Adrenal gland (tissue), 5 donors: ENCODE results near the gene VPS26B.

ENCODE experiments used
- POLR2A ChIP-seq, 2 donors: fragments of 450-650 bp; IDR thresholded peaks; one replicate each; pipeline ENCODE4 v1.6.1; 2017; ENCODE audit warnings: antibody characterized with exemption in 2 of 2, mild to moderate bottlenecking in 2 of 2, moderate library complexity in 1 of 2
- TF ChIP-seq, protein P1 (sequence below), 6 experiments: fragments of 450-650 bp in 4 of 6; fragments of 200-600 bp in 2 of 6; sonication (generic) in 1 of 6; IDR thresholded peaks; 1 replicate in 5 of 6; 2 replicates in 1 of 6; pipeline versions ENCODE4 v1.5.1 to v1.8.0; 2016 to 2021; ENCODE audit warnings: antibody characterized with exemption in 6 of 6, mild to moderate bottlenecking in 2 of 6, moderate library complexity in 1 of 6
- donor health status: DM: no; HTN: no; CAD: no.

DNA sequence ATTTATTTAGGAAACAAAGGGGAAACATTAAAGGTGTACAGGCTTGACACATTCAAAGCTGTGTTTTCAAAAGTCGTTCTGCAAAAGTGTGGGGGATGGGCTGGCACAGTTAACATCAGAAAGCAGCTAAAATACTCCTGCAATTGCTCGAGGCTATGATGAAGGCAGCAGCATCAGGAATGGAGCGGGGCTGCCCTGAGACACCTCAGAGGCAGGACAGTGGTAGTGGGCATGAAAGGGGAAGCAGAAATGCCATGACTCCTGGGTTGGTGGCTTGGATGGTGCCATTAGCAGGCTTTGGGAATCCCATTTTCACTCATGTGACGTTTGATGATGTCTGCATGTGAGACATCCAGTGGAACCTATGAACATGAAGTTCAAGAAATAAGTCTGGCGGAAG lies 1.4 kb upstream of the VPS26B start:
- TF ChIP-seq POLR2A (IDR thresholded peaks at IDR 0.05) = no peak
- TF ChIP-seq, protein P1, sequence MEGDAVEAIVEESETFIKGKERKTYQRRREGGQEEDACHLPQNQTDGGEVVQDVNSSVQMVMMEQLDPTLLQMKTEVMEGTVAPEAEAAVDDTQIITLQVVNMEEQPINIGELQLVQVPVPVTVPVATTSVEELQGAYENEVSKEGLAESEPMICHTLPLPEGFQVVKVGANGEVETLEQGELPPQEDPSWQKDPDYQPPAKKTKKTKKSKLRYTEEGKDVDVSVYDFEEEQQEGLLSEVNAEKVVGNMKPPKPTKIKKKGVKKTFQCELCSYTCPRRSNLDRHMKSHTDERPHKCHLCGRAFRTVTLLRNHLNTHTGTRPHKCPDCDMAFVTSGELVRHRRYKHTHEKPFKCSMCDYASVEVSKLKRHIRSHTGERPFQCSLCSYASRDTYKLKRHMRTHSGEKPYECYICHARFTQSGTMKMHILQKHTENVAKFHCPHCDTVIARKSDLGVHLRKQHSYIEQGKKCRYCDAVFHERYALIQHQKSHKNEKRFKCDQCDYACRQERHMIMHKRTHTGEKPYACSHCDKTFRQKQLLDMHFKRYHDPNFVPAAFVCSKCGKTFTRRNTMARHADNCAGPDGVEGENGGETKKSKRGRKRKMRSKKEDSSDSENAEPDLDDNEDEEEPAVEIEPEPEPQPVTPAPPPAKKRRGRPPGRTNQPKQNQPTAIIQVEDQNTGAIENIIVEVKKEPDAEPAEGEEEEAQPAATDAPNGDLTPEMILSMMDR (IDR thresholded peaks at IDR 0.05) = no peak
